HG02798 (cell line): ENCODE data around the gene ANKS1B.
"Not testable (repeated sequence)": the region's sequence is repeated elsewhere in the genome, so short reads cannot be mapped to it uniquely, and the experiment has no call there.

Experiments used
- ATAC-seq: cut with Tn5 transposase; IDR thresholded peaks from one replicate; pipeline ENCODE4 v1.9.1; 2021; ENCODE audit warnings: mild to moderate bottlenecking; ENCODE audit not compliant: unreplicated experiment, poor library complexity

ANKS1B gene

DNA sequence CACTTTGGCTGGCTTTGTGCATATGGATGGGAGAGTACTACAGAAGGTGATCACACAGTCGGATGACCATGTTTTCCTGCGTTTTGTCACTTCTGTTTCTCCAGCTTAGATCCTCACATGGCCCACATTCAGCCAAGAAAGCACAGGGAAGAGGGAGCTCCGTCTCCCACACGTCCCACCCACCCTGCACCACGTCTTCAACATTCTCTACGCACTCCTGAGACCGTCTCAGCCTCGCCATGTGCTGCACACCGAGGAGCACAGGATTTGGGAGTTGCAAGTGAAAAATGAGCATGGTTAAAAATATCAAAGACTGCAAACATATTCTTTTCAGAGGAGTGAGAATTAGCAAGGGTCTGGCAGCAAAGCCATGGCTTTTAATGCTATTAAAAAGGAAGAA lies 1217.5 kb downstream of the ANKS1B start:
- no peak for ATAC-seq

DNA sequence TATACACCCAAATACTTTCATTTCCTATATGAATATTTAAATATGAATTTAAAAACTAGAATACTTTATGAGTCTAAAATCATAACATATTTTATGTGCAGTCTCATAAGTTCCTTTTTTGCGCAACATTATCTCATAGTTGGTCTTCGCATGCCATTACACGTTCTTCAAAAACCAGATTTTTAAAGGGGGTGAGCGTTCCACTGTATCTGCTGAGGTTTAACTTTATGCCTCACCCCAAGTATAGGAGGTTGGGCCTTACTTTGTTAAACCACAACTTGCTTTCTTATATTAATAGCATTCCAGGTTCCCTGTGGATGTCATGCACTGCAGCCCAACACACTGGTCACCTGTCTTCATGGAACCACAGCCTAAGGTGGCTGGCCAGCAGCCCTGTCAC lies 1221.1 kb downstream of the ANKS1B start:
- no peak for ATAC-seq

DNA sequence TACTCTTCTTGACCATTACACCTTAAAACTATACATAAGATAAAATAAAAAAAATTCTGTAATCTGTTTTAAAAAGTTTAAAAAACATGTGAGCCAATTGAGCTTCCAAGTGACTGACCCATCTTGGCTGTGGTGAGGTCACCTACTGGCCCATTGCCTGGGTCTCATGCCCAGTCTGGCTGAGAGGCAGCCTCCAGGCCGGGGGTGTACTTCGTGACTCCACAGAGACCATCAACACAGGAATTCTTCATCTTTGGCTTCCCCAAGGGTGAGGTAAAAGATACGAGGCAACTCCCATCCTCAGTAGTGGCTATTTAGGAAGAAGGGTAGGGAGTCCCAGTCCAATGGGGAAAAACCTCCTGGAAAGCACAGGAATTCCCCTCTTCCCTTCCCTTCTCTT lies 1226.4 kb downstream of the ANKS1B start:
- no peak for ATAC-seq

DNA sequence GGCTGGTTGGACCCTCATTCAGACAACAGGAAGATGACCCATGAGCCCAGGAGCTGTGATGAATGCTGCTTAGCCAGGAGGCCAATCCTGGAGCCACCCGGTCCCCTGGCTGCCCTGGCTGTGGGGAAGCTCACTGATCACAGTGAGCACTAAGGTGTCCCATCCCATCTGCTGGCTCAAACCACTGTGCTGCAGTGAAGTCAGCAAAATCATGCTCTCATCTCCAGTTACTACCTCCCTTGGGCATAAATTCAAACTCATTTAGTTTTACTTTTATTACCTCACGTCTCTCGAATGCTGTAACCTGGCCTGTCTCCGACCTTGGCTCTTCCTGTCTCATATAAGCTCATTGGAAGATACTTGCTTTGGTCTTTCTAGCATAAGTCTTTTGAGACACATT lies 1227.3 kb downstream of the ANKS1B start:
- no peak for ATAC-seq

DNA sequence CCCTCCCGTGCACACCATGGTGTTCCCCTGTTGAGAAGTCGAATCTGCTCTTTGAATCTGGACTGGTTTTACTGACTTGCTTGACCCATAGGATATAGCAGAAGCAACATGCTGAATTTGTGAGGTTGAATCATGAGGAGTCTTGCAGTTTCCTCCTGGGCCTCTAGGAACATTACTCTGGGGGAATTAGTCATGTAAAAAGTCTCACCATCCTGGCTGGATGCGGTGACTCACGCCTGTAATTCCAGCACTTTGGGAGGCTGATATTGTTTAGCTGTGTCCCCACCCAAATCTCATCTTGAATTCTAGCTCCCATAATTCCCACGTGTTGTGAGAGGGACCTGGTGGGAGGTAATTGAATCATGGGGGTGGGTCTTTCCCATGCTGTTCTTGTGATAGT lies 1228.9 kb downstream of the ANKS1B start:
- not testable (repeated sequence) for ATAC-seq

DNA sequence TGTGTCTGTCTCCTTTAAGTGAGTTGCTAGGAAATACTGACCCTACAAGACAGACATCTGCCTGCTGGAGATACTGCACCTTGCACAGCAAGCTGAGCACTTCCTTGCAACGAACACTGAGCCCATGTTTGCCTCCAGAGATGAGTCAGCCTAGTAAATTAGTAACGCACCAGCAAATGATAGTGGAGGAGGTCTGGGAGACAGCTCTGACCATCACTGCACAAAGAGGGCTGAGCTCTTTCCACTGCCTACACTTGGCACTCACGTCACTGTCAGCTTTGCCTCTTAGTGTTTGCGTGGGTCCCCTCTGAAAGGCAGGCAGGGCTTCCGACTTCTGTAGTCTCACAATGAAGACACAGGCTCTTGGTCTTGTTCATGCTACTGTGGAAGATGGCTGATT lies 1230.6 kb downstream of the ANKS1B start:
- peak; percentile 99 for ATAC-seq

DNA sequence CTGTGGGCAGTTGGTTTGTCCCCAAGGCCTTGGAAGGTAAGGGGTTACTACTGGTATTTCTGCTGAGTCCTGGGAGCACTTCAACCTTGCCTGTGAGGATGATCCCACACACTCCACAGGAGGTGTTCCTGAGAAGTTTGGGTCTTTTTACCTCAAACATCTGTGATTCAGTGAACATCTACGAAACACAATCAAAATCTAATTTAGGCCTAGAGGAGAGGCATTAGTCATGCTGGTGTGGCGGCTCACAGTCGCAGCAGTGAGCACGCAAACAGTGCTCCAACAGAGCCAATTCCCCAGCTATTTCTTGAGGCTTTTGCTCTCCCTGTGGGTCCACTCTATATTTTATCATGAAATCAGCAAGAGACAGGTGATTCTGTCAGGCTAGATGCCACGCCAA lies 1232.0 kb downstream of the ANKS1B start:
- ATAC-seq: no peak

DNA sequence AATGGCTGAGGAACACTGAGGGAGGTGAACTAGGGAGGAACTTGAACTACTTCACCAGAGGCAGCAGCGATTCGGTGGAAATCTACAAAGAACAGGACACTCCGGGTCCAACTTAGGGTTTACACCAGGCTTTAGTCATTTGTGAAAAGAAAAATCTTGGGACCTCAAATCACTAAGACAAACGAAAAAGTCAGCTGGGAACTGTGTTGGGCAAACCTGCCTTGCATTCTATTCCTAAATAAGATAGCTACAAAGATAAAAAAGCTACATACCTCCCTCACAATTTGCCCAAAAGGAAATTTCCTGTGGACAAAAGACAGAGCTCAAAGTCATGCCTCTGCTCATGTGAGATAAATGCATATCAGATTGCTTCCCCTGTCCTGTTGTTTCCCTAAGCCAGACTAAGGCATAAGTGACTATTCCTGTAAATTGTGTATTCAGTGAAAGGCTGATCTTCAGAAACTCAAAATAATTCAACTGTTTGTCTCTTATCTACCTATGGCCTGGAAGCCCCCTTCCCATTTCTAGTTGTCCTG lies 1233.1 kb downstream of the ANKS1B start:
- ATAC-seq: no peak

DNA sequence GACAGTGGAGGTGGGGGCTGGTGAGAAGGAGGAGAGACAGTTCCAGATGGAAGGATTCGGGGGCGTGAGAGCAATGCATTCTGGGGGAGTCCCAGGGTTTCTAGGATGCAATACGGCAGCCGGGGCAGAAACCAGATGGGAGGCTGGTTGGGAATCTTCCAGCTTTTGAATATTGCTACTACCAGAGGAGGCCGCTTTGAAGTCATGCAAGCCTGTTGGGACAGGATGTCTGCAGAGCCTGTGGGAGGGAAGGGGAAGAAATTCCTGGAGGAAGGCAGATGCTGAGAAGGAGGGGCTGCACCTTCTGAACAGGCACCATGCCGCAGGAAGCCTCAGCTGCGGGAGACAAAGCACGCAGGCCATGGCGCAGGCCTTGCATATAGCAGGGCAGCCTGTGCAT lies 1234.2 kb downstream of the ANKS1B start:
- ATAC-seq: no peak

DNA sequence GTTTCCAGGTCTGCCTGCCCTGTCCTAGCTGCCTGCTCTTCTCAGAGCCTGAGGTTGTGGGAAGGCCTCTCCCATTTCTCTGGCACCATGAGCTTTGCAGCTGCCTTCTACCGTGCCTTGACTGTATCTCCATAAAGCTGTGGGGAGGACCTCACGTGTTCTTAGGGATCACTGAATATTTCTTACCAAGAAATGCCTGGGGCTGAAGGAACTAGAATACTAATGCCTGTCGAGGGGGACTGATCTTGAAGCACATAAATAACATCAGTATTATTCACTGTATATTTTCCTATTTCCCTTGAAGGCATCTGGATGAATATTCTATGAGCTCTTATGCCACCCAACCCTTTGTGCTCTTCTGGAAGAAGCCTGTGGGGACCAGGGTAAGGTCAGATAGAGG lies 1236.3 kb downstream of the ANKS1B start:
- no peak for ATAC-seq

DNA sequence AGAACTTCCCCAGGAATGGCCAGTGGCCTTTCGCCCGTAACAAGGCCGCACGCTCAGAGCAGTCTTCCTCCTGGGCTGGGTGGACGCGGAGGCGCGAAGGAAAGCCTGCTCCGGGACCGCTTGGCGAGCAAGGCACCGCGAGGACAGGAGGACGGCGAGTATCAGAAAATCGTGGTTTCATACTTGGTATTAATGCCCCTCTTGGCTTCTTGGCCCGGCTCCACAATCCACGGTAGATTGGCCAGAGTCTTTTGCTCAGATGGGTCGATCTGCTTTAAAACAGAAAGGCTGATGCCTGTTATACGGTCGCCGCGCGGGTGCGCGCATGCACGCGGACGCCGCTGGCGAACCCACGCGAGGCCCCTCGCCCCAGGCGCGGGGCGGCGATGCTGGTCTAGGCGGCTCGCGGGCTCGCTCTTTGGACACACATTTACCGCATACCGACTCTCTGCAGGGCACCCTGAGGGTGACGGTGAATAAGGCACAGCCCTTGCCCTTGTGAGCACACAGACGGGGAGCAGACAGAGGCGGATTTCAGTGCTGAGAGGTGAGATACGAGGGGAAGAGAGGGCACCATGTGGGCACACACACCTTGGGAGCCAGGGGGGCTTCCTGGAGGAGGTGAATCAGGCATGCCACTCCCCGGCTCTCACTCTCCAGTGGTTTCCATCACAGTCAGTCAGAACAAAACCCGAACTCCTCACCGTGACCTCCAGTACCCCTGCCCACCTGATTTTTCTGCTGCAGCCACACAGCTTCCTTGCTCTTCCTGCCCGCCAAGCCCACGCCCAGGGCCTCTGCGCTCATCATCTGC lies 1239.0 kb downstream of the ANKS1B start:
- peak; percentile 57 for ATAC-seq

DNA sequence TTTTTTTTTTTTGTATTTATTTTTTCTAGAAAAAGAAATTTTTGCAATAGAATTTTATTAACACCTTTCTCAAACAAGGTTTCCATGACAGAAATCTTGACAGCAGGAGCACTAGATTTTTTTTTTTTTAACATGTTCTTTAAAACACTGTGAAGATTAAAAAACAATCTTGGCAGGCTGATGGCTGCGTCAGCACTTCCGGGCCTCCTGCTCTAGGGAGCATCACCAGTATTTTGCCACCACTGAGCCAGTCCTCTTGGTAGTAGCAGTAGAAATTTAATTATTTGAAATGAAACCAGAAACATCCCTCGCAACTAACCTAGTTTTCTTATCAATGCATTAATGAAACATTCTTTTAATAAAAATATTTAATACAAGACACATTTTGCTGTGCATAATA lies 1240.1 kb downstream of the ANKS1B start:
- ATAC-seq: no peak

DNA sequence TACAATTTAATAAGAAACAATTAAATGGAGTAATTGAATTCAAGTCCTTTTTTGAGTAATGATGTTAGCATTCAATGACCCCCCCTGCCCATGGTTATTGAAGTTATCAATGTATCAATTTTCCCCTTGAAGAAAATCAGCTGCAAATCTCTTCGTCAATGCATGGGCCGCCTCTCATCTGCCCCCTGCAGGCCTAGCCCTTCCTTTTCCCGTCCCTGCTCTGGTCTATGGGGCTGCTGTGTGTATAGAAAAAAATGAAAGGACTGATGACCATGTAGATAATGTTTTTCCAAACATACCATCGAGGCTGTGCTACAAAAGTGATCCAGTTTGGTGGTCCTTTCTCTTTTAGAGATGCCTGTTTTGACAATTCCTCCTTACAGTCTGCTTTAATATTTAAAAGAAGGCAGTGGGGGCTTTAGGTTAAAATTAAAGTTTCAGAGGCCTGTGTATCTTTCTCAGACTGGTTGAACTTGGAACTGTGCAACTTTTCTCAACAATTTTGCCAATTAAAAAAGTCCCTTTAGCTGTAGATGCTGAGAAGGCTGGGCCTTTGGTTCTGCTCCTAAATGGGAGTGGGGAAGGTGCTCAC lies 1241.3 kb downstream of the ANKS1B start:
- peak; percentile 73 for ATAC-seq

DNA sequence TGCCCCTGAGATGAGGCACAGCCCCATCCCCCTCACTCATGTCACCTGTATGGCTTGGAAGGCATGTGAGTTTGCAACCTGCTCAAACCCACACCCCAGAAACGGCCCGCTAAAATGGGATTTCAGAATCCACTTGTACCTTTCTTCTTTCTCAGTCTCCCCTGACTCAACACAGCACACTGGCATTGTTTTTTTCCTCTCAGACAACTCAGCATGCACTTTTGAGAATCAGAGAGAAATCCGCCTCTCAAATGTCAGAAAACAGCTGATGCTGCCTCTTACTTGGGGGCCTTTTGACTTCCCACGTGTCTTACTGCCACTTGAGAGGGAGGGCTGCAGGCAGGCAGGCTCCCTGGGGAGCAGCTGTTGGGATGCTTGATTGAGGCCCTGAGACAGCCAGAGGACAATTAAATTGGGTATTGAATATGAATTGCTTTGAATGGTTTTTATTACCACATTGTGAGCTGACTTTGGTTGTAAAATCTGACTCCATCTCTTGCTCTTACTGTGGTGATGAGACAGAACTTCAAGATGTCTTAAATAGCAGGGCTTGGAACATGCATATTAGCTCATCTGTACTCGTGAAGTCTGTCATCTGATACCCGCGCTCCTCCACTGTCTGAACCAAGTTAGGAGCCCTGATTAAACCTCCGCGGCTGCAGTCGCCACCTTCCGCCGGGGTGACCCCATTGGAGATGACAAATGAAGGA lies 1243.0 kb downstream of the ANKS1B start:
- no peak for ATAC-seq

DNA sequence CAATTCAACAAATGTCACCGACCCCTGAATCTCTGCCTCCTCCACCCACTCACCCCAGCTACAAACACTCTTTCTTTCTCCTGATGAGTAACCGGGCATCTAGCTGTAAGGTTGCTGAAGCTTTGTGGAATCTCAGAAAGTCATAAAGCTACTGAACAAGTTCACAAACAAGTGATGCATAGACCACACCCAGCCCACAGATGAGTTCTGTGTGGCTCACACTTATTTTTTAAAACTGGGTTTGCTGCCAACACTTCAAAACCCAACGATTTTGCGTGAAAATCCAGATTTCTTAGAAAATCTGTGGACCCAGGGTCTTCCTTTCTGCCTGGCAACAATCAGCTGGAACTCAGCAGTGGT lies 1243.6 kb downstream of the ANKS1B start:
- ATAC-seq: no peak

DNA sequence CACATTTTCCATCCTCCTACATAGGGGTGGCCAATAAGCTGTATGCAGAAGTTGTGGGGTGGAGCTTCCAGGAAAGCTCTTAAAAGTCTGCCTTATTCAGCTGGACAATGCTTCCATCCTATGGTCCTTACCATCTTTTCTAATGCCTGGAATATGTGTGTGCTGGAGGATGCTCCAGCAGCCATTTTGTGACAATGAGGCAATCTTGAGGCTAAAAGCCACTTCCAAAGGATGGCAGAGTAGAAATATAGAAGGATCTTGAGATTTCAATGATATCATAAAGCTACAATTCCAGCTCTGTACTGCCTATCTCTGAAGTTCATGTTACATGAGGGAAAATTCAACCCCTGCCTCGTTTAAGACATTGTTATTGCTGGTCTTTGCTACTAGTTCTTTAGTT lies 1244.0 kb downstream of the ANKS1B start:
- no peak for ATAC-seq

DNA sequence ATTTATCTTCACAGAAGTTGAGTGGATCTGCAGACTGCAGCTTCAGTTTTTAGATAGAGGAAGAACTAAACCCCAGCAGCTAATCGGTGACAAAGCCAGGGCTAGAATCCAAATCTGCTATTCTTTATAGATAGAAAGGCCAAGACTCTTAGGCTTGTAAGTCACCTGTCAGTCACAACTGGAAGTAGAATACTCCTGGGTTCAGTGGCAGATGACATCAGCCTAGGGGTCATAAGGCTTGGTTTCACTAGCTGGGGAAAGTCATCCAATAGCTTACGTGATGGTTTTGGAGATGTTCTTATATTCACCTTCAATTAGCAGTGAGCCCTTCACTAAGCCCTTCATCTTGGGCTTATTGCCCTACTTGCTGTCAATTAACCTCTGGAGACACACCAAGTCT lies 1246.2 kb downstream of the ANKS1B start:
- ATAC-seq: no peak

DNA sequence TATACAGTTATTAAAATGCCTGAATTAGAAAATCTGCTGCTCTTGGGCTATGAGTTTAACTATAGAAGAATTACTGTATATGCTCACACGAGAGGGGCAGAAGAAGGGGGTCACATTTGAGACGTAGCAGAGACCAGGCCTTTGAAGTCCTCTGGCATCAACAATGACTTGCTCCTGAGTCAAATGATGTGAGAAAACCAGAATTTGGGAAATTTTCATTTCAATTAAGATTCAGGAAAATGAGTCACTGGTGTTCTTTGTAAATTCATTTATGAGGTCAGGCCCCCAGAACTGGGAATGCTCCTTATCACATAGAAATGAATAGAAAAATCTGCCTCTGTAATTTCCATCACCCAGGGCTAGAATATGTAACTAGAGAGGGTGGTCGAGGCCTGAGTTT lies 1246.7 kb downstream of the ANKS1B start:
- no peak for ATAC-seq

DNA sequence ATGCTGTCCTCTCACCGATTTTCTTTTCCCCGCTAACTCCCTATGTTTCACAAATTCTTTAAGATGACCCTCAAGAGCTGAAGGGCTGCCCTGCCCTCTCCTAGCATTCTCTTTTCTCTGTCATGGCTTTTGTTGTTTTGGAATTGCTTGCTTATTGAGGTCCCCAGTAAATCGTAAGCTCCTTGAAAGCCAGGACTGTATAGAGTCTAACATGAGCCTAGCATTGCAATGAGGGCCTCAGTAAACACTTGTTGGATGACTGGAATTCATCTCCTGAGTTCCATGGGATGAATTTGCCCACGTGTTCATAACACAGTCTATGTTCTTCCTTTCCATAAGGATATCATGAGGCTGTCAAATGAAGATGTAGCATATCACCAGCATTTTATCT lies 1247.4 kb downstream of the ANKS1B start:
- ATAC-seq: no peak

DNA sequence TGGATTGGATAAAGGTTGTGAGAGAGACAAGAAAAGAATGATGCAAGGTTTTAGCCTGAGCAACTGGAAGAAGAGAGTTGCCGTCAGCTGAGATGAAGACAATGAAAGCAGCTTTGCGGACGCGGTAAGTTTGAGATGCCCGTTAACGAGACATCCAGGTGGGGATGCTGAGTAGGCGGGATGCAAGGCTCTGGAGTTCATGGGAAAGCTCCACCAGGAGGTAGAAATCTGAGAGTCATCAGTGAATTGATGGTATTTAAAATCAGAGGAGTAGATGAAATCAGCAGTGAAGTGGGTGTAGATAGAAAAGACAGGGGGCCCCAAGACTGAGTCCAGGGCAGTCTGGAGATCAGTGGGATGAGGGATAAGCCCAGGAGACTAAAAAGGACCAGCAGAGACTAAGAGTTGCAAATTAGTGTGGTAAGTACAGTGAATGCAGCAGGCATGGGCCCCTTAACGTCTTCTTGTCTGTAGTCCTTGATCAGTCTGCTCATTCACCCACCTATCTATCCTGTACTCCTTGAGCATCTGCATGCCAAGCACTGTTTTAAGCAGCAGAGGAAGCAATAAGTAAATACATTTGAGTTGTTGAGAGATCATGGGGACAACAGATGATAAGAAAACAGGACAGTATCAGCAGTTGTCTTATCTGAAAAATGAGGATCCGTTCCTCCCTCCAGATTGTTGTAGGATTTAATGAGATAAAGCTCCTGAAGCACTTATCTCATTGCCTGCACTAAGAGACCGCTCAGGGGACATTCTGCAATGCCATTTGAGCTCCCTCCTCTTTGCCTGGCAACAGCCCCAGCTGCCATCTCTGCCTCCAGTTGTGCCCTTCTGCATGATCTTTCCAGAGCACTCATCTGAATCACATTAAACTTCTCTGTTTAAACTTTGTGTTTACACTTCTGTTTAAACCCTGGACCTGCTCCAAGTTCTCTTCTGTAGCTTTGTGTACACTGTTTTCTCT lies 1248.1 kb downstream of the ANKS1B start:
- no peak for ATAC-seq
